ENCODE results near the gene RHOH.
"Not testable (repeated sequence)": the region's sequence is repeated elsewhere in the genome, so short reads cannot be mapped to it uniquely, and the experiment has no call there.

DNA sequence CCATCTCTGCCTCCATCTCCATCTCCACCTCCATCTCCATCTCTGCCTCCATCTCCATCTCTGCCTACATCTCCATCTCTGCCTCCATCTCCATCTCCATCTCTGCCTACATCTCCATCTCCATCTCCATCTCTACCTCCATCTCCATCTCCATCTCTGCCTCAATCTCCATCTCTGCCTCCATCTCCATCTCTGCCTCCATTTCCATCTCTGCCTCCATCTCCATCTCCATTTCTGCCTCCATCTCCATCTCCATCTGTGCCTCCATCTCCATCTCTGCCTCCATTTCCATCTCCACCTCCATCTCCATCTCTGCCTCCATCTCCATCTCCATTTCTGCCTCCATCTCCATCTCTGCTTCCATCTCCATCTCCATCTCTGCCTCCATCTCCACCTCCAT, 98.2 kb downstream of the RHOH start:
- not testable (repeated sequence) for TF ChIP-seq ZMAT3 (CRISPR knock-in tag; conservative IDR thresholded peaks at IDR 0.05); ZNF564 (CRISPR knock-in tag; IDR thresholded peaks at IDR 0.05); POLR2A (IDR thresholded peaks at IDR 0.05; ENCODE audit: insufficient read depth in 1 of 2, low read depth in 2 of 2, low read length in 2 of 2); POLR2AphosphoS5 (IDR thresholded peaks at IDR 0.05; ENCODE audit: low read depth, low read length); ZNF138 (CRISPR knock-in tag; IDR thresholded peaks at IDR 0.05; ENCODE audit: low read depth)
- TF ChIP-seq, protein P1, sequence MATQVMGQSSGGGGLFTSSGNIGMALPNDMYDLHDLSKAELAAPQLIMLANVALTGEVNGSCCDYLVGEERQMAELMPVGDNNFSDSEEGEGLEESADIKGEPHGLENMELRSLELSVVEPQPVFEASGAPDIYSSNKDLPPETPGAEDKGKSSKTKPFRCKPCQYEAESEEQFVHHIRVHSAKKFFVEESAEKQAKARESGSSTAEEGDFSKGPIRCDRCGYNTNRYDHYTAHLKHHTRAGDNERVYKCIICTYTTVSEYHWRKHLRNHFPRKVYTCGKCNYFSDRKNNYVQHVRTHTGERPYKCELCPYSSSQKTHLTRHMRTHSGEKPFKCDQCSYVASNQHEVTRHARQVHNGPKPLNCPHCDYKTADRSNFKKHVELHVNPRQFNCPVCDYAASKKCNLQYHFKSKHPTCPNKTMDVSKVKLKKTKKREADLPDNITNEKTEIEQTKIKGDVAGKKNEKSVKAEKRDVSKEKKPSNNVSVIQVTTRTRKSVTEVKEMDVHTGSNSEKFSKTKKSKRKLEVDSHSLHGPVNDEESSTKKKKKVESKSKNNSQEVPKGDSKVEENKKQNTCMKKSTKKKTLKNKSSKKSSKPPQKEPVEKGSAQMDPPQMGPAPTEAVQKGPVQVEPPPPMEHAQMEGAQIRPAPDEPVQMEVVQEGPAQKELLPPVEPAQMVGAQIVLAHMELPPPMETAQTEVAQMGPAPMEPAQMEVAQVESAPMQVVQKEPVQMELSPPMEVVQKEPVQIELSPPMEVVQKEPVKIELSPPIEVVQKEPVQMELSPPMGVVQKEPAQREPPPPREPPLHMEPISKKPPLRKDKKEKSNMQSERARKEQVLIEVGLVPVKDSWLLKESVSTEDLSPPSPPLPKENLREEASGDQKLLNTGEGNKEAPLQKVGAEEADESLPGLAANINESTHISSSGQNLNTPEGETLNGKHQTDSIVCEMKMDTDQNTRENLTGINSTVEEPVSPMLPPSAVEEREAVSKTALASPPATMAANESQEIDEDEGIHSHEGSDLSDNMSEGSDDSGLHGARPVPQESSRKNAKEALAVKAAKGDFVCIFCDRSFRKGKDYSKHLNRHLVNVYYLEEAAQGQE (IDR thresholded peaks at IDR 0.05; ENCODE audit: borderline replicate concordance in 1 of 2, low read depth in 1 of 2, low read length in 2 of 2), result not testable (repeated sequence)

Data from HepG2 (cell line).